ENCODE results near the gene CDH12.

Gene CDH12

GRCh38 chr5:21783074-21783679 lies 1070.0 kb downstream of the CDH12 start:
- TF ChIP-seq ESRRG (CRISPR knock-in tag; IDR thresholded peaks at IDR 0.05) (no peak), TSHZ2 (CRISPR knock-in tag; IDR thresholded peaks at IDR 0.05) (no peak), OSR1 (CRISPR knock-in tag; IDR thresholded peaks at IDR 0.05) (no peak), PPARA (CRISPR knock-in tag; IDR thresholded peaks at IDR 0.05; ENCODE audit: borderline replicate concordance) (no peak), POU6F1 (CRISPR knock-in tag; IDR thresholded peaks at IDR 0.05; ENCODE audit: borderline replicate concordance, low read depth) (no peak), BACH2 (CRISPR knock-in tag; IDR thresholded peaks at IDR 0.05; ENCODE audit: borderline replicate concordance) (no peak), SNAI2 (CRISPR knock-in tag; IDR thresholded peaks at IDR 0.05) (no peak), PATZ1 (CRISPR knock-in tag; IDR thresholded peaks at IDR 0.05; ENCODE audit: borderline replicate concordance) (no peak), CSDC2 (CRISPR knock-in tag; IDR thresholded peaks at IDR 0.05) (no peak), CREB5 (CRISPR knock-in tag; IDR thresholded peaks at IDR 0.05; ENCODE audit: low read depth) (no peak), ARNTL (CRISPR knock-in tag; IDR thresholded peaks at IDR 0.05; ENCODE audit: borderline replicate concordance, low read depth) (no peak), ZNF565 (CRISPR knock-in tag; conservative IDR thresholded peaks at IDR 0.05; ENCODE audit: low read depth) (no peak), ZNF8 (CRISPR knock-in tag; IDR thresholded peaks at IDR 0.05) (no peak), TOX (CRISPR knock-in tag; IDR thresholded peaks at IDR 0.05; ENCODE audit: borderline replicate concordance) (no peak), ZC3H10 (CRISPR knock-in tag; IDR thresholded peaks at IDR 0.05) (no peak), CSRNP3 (CRISPR knock-in tag; IDR thresholded peaks at IDR 0.05) (no peak), ZFP30 (CRISPR knock-in tag; IDR thresholded peaks at IDR 0.05) (no peak)
- no peak for ATAC-seq

- no peak for ATAC-seq
- no peak for TF ChIP-seq CSRNP3 (CRISPR knock-in tag; IDR thresholded peaks at IDR 0.05)
- TF ChIP-seq ZFP30 (CRISPR knock-in tag; IDR thresholded peaks at IDR 0.05), result no peak
- no peak for TF ChIP-seq ZC3H10 (CRISPR knock-in tag; IDR thresholded peaks at IDR 0.05)
- no peak for TF ChIP-seq SNAI2 (CRISPR knock-in tag; IDR thresholded peaks at IDR 0.05)
- TF ChIP-seq PATZ1 (CRISPR knock-in tag; IDR thresholded peaks at IDR 0.05; ENCODE audit: borderline replicate concordance), result no peak
- TF ChIP-seq ZNF565 (CRISPR knock-in tag; conservative IDR thresholded peaks at IDR 0.05; ENCODE audit: low read depth), result no peak
- no peak for TF ChIP-seq TSHZ2 (CRISPR knock-in tag; IDR thresholded peaks at IDR 0.05)
- no peak for TF ChIP-seq POU6F1 (CRISPR knock-in tag; IDR thresholded peaks at IDR 0.05; ENCODE audit: borderline replicate concordance, low read depth)
- TF ChIP-seq PPARA (CRISPR knock-in tag; IDR thresholded peaks at IDR 0.05; ENCODE audit: borderline replicate concordance), result no peak
- no peak for TF ChIP-seq TOX (CRISPR knock-in tag; IDR thresholded peaks at IDR 0.05; ENCODE audit: borderline replicate concordance)
- no peak for TF ChIP-seq CREB5 (CRISPR knock-in tag; IDR thresholded peaks at IDR 0.05; ENCODE audit: low read depth)
- no peak for TF ChIP-seq ARNTL (CRISPR knock-in tag; IDR thresholded peaks at IDR 0.05; ENCODE audit: borderline replicate concordance, low read depth)
These were observed 1076.7 kb downstream of the CDH12 start for GRCh38 chr5:21776466-21776865.
